Gastrocnemius medialis (tissue), 4 donors: ENCODE results near the gene BAAT.

Experiments used
- POLR2A ChIP-seq, 2 donors: fragments of 450-650 bp; IDR thresholded peaks; one replicate each; pipeline ENCODE4 v1.6.1; 2017; ENCODE audit warnings: antibody characterized with exemption in 2 of 2, mild to moderate bottlenecking in 2 of 2, moderate library complexity in 2 of 2
- TF ChIP-seq, protein P1 (sequence below), 5 experiments: fragments of 450-650 bp in 3 of 5; fragments of 200-600 bp in 2 of 5; sonication (generic) in 2 of 5; IDR thresholded peaks in 4 of 5; conservative IDR thresholded peaks in 1 of 5; 1 replicate in 4 of 5; 2 replicates in 1 of 5; pipeline ENCODE4 v1.5.1; 2016 to 2019; ENCODE audit warnings: antibody characterized with exemption in 5 of 5, mild to moderate bottlenecking in 3 of 5, moderate library complexity in 3 of 5

DNA sequence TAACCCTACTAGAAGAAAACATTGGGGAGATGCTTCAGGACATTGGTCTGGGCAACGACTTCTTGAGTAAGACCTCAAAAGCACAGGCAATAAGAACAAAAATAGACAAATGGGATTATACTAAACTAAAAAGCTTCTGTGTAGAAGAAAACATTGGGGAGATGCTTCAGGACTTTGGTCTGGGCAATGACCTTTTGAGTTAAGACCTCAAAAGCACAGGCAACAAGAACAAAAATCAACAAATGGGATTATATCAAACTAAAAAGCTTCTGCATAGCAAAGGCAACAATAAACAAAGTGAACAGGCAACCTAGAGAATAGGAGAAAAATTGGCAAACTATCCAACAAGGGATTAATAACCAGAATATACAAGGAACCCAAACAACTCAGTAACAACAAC, 9.9 kb upstream of the BAAT start:
- no peak for TF ChIP-seq POLR2A (IDR thresholded peaks at IDR 0.05)
- TF ChIP-seq, protein P1, sequence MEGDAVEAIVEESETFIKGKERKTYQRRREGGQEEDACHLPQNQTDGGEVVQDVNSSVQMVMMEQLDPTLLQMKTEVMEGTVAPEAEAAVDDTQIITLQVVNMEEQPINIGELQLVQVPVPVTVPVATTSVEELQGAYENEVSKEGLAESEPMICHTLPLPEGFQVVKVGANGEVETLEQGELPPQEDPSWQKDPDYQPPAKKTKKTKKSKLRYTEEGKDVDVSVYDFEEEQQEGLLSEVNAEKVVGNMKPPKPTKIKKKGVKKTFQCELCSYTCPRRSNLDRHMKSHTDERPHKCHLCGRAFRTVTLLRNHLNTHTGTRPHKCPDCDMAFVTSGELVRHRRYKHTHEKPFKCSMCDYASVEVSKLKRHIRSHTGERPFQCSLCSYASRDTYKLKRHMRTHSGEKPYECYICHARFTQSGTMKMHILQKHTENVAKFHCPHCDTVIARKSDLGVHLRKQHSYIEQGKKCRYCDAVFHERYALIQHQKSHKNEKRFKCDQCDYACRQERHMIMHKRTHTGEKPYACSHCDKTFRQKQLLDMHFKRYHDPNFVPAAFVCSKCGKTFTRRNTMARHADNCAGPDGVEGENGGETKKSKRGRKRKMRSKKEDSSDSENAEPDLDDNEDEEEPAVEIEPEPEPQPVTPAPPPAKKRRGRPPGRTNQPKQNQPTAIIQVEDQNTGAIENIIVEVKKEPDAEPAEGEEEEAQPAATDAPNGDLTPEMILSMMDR (IDR thresholded peaks at IDR 0.05 in 4 of 5, conservative IDR thresholded peaks at IDR 0.05 in 1 of 5), result no peak
